ENCODE data around the gene PKD2L2. TPM values are rescaled to one million over a fixed set of nuclear protein-coding genes. Genes with fewer than 3 reads are reported as not detected.

PKD2L2 gene
- total RNA-seq, 1 experiment from 2014 or later: not detected

DNA sequence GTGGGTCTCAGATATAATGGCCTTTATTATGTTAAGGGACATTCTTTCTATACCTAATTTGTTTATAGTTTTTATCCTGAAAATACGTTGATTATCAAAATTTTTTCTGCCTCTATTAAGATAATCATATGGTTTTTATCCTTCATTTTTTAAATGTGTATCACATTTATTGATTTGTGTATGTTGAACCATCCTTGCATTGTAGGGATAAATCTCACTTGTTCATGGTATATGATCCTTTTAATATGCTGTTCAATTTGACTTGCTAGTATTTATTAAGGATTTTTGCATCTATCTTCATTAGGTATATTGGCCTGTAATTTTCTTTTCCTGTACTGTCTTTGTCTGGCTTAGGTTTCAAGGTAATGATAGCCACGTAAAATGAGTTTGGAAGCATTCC lies 25.5 kb downstream of the PKD2L2 start:
- H3K27ac Mint-ChIP-seq (ENCODE audit: unreplicated experiment): no peak overlapping the region
- no peaks in the 10 kb centered on the region for H3K36me3 Mint-ChIP-seq (ENCODE audit: insufficient read depth, unreplicated experiment)
- TF ChIP-seq, protein P1, sequence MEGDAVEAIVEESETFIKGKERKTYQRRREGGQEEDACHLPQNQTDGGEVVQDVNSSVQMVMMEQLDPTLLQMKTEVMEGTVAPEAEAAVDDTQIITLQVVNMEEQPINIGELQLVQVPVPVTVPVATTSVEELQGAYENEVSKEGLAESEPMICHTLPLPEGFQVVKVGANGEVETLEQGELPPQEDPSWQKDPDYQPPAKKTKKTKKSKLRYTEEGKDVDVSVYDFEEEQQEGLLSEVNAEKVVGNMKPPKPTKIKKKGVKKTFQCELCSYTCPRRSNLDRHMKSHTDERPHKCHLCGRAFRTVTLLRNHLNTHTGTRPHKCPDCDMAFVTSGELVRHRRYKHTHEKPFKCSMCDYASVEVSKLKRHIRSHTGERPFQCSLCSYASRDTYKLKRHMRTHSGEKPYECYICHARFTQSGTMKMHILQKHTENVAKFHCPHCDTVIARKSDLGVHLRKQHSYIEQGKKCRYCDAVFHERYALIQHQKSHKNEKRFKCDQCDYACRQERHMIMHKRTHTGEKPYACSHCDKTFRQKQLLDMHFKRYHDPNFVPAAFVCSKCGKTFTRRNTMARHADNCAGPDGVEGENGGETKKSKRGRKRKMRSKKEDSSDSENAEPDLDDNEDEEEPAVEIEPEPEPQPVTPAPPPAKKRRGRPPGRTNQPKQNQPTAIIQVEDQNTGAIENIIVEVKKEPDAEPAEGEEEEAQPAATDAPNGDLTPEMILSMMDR (IDR thresholded peaks at IDR 0.05; ENCODE audit: insufficient read depth in 1 of 2, low read depth in 1 of 2, low read length in 1 of 2, severe bottlenecking in 1 of 2, unreplicated experiment in 1 of 2): no peak
- peaks cover 16% of the 10 kb centered on the region for H3K9me3 Mint-ChIP-seq (ENCODE audit: unreplicated experiment)
- Histone ChIP-seq H3K4me1 (no peaks in the 10 kb centered on the region), H3K27me3 (replicated peaks; ENCODE audit: control insufficient read depth, insufficient read depth, low read length) (no peaks in the 10 kb centered on the region), H3K36me3 (ENCODE audit: control insufficient read depth, insufficient read depth, low read length) (no peaks in the 10 kb centered on the region), H3K4me3 (ENCODE audit: low read depth, low read length) (no peak overlapping the region), H3K9me3 (no peaks in the 10 kb centered on the region)
- no peak overlapping the region for H3K4me3 Mint-ChIP-seq (ENCODE audit: unreplicated experiment)
- no peaks in the 10 kb centered on the region for H3K27me3 Mint-ChIP-seq (ENCODE audit: insufficient read depth, unreplicated experiment)
- intact Hi-C loops (cut with micrococcal nuclease; ENCODE audit: unreplicated experiment): no loop called here
- ChIA-PET CTCF (no interaction called here), POLR2A (no interaction called here)
- DNase-seq: no peak
- no peaks in the 10 kb centered on the region for H3K4me1 Mint-ChIP-seq (ENCODE audit: low read depth, unreplicated experiment)
- no TSS peak for BruUV-seq (replicated peaks)

DNA sequence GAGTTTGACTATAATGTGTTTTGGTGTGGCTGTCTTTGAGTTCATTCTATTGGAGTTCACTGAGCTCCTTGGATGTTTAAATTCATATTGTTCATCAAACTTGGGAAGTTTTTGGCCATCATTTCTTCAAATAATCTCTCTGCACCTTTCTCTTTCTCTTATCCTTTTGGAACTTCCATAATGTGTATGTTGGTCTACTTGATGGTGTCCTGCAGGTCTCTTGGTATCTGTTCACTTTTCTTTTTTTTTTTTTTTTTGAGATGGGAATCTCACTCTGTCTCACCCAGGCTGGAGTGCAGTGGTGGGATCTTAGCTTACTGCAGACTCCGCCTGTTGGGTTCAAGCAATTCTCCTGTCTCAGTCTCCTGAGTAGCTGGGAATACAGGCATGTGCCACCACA lies 27.7 kb downstream of the PKD2L2 start:
- H3K4me1 Mint-ChIP-seq (ENCODE audit: low read depth, unreplicated experiment): no peaks in the 10 kb centered on the region
- peaks cover 16% of the 10 kb centered on the region for H3K9me3 Mint-ChIP-seq (ENCODE audit: unreplicated experiment)
- ChIA-PET POLR2A (no interaction called here), CTCF (no interaction called here)
- no peak overlapping the region for H3K27ac Mint-ChIP-seq (ENCODE audit: unreplicated experiment)
- Histone ChIP-seq H3K4me1 (no peaks in the 10 kb centered on the region), H3K36me3 (ENCODE audit: control insufficient read depth, insufficient read depth, low read length) (no peaks in the 10 kb centered on the region), H3K27me3 (replicated peaks; ENCODE audit: control insufficient read depth, insufficient read depth, low read length) (no peaks in the 10 kb centered on the region), H3K9me3 (no peaks in the 10 kb centered on the region), H3K4me3 (ENCODE audit: low read depth, low read length) (no peak overlapping the region)
- DNase-seq: no peak
- intact Hi-C loops (cut with micrococcal nuclease; ENCODE audit: unreplicated experiment): no loop called here
- BruUV-seq (replicated peaks): no TSS peak
- no peak overlapping the region for H3K4me3 Mint-ChIP-seq (ENCODE audit: unreplicated experiment)
- TF ChIP-seq, protein P1 (IDR thresholded peaks at IDR 0.05; ENCODE audit: insufficient read depth in 1 of 2, low read depth in 1 of 2, low read length in 1 of 2, severe bottlenecking in 1 of 2, unreplicated experiment in 1 of 2): no peak
- H3K27me3 Mint-ChIP-seq (ENCODE audit: insufficient read depth, unreplicated experiment): no peaks in the 10 kb centered on the region
- H3K36me3 Mint-ChIP-seq (ENCODE audit: insufficient read depth, unreplicated experiment): no peaks in the 10 kb centered on the region

DNA sequence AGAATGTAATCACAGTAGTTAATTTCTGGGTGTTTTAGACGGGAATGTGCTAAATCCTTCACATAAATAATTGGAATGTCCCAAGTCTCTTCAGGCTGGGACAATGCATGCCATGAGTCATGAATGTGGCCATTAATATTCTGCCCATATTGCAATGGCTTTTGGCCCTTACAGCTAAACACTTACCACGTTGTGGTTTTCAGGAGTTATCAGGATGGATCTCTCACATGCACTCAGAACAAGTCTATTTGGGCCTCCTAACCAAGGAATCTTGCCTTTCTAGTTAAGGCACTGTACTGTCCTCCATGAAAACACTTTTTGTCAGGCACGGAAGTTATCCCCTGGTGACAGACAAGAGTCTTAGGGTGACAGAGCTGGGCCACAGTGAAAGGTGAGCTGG lies 32.7 kb downstream of the PKD2L2 start:
- TF ChIP-seq, protein P1 (IDR thresholded peaks at IDR 0.05; ENCODE audit: insufficient read depth in 1 of 2, low read depth in 1 of 2, low read length in 1 of 2, severe bottlenecking in 1 of 2, unreplicated experiment in 1 of 2): no peak
- intact Hi-C loops (cut with micrococcal nuclease; ENCODE audit: unreplicated experiment): no loop called here
- no peak for DNase-seq
- Mint-ChIP-seq H3K27me3 (ENCODE audit: insufficient read depth, unreplicated experiment) (no peaks in the 10 kb centered on the region), H3K9me3 (ENCODE audit: unreplicated experiment) (peaks cover 10% of the 10 kb centered on the region), H3K36me3 (ENCODE audit: insufficient read depth, unreplicated experiment) (peaks cover 8% of the 10 kb centered on the region), H3K27ac (ENCODE audit: unreplicated experiment) (no peak overlapping the region), H3K4me3 (ENCODE audit: unreplicated experiment) (no peak overlapping the region), H3K4me1 (ENCODE audit: low read depth, unreplicated experiment) (peaks cover 12% of the 10 kb centered on the region)
- POLR2A ChIA-PET: no interaction called here
- Histone ChIP-seq H3K4me1 (peaks cover 13% of the 10 kb centered on the region), H3K9me3 (no peaks in the 10 kb centered on the region), H3K27me3 (replicated peaks; ENCODE audit: control insufficient read depth, insufficient read depth, low read length) (no peaks in the 10 kb centered on the region), H3K4me3 (ENCODE audit: low read depth, low read length) (no peak overlapping the region), H3K36me3 (ENCODE audit: control insufficient read depth, insufficient read depth, low read length) (no peaks in the 10 kb centered on the region)
- CTCF ChIA-PET: interaction anchor here (0.7 kb wide), 1 partner anchor 207 kb away, joined by 3 read pairs; no protein-coding TSS in a partner anchor
- BruUV-seq (replicated peaks): no TSS peak

Data from Caco-2 (cell line).